Neural progenitor cell (in vitro differentiated cells): ENCODE measurements around the gene PVALEF. TPM values are rescaled to one million over a fixed set of nuclear protein-coding genes. Genes with fewer than 3 reads are reported as not detected.

Experiments used
- DNase-seq: peaks from one replicate; pipeline ENCODE4 v3.0.0-alpha.2; 2016; ENCODE audit warnings: low spot score
- H2AFZ ChIP-seq: fragments of 200-600 bp; sonication (generic); replicated peaks from 2 replicates; pipeline ENCODE4 v1.6.1; 2016; ENCODE audit warnings: antibody characterized with exemption
- H3F3A ChIP-seq: fragments of 200-600 bp; sonication (generic); 2 replicates; pipeline ENCODE4 v1.6.1; 2016; ENCODE audit warnings: antibody characterized with exemption, low read depth
- H3K27ac ChIP-seq: fragments of 200-600 bp; sonication (generic); 2 replicates; pipeline ENCODE4 v1.5.1; 2016; ENCODE audit warnings: mild to moderate bottlenecking
- H3K27me3 ChIP-seq: fragments of 200-600 bp; sonication (generic); 2 replicates; pipeline ENCODE4 v1.6.1; 2016; ENCODE audit warnings: mild to moderate bottlenecking, moderate library complexity
- H3K36me3 ChIP-seq: fragments of 200-600 bp; sonication (generic); 2 replicates; pipeline ENCODE4 v1.5.1; 2016
- H3K4me1 ChIP-seq: fragments of 200-600 bp; sonication (generic); 2 replicates; pipeline ENCODE4 v1.6.1; 2016; ENCODE audit warnings: mixed run types
- H3K4me2 ChIP-seq: fragments of 200-600 bp; sonication (generic); 2 replicates; pipeline ENCODE4 v1.6.1; 2016
- H3K4me3 ChIP-seq: fragments of 200-600 bp; sonication (generic); 2 replicates; pipeline ENCODE4 v1.5.1; 2016
- H3K79me2 ChIP-seq: fragments of 200-600 bp; sonication (generic); 2 replicates; pipeline ENCODE4 v1.6.1; 2016; ENCODE audit warnings: low read depth
- H3K9ac ChIP-seq: fragments of 200-600 bp; sonication (generic); 2 replicates; pipeline ENCODE4 v1.6.1; 2016
- H3K9me3 ChIP-seq: fragments of 200-600 bp; sonication (generic); 2 replicates; pipeline ENCODE4 v1.5.1; 2016; ENCODE audit warnings: low read depth
- H4K20me1 ChIP-seq: fragments of 200-600 bp; sonication (generic); 2 replicates; pipeline ENCODE4 v1.6.1; 2016; ENCODE audit warnings: low read depth
- H3K27ac Mint-ChIP-seq: 3 replicates; pipeline ENCODE4 v1.8.0; 2021; ENCODE audit warnings: mixed read lengths
- H3K27me3 Mint-ChIP-seq: 2 replicates; pipeline ENCODE4 v1.8.0; 2022; ENCODE audit warnings: low read depth, mild to moderate bottlenecking, inconsistent platforms, moderate library complexity, mixed read lengths; ENCODE audit not compliant: insufficient read depth
- H3K36me3 Mint-ChIP-seq: 3 replicates; pipeline ENCODE4 v1.8.0; 2021; ENCODE audit warnings: mixed read lengths
- H3K4me1 Mint-ChIP-seq: 3 replicates; pipeline ENCODE4 v1.8.0; 2021; ENCODE audit warnings: mixed read lengths
- H3K4me3 Mint-ChIP-seq: 3 replicates; pipeline ENCODE4 v1.8.0; 2021; ENCODE audit warnings: mild to moderate bottlenecking, moderate library complexity, mixed read lengths
- H3K9me3 Mint-ChIP-seq: 3 replicates; pipeline ENCODE4 v1.8.0; 2020; ENCODE audit warnings: mixed read lengths
- EZH2 ChIP-seq: fragments of 200-600 bp; sonication (generic); IDR thresholded peaks from 2 replicates; pipeline ENCODE4 v1.6.1; 2017; ENCODE audit warnings: antibody characterized with exemption, mild to moderate bottlenecking, moderate library complexity
- EZH2phosphoT487 ChIP-seq: fragments of 200-600 bp; sonication (generic); IDR thresholded peaks from 2 replicates; pipeline ENCODE4 v1.6.1; 2017; ENCODE audit warnings: antibody characterized with exemption
- total RNA-seq: library from RNA; depleted of rRNA; stranded (reverse); fragments of >200 nt; gene quantifications from 2 replicates; pipeline ENCODE4 v1.2.3, GENCODE V29; 2015; ENCODE audit warnings: low replicate concordance
- TF ChIP-seq, protein P1 (sequence below): fragments of 200-600 bp; sonication (generic); IDR thresholded peaks from 2 replicates; pipeline ENCODE4 v1.5.1; 2017; ENCODE audit warnings: antibody characterized with exemption, mild to moderate bottlenecking

The PVALEF gene
- total RNA-seq, 1 donor from 2014 or later = not detected

DNA sequence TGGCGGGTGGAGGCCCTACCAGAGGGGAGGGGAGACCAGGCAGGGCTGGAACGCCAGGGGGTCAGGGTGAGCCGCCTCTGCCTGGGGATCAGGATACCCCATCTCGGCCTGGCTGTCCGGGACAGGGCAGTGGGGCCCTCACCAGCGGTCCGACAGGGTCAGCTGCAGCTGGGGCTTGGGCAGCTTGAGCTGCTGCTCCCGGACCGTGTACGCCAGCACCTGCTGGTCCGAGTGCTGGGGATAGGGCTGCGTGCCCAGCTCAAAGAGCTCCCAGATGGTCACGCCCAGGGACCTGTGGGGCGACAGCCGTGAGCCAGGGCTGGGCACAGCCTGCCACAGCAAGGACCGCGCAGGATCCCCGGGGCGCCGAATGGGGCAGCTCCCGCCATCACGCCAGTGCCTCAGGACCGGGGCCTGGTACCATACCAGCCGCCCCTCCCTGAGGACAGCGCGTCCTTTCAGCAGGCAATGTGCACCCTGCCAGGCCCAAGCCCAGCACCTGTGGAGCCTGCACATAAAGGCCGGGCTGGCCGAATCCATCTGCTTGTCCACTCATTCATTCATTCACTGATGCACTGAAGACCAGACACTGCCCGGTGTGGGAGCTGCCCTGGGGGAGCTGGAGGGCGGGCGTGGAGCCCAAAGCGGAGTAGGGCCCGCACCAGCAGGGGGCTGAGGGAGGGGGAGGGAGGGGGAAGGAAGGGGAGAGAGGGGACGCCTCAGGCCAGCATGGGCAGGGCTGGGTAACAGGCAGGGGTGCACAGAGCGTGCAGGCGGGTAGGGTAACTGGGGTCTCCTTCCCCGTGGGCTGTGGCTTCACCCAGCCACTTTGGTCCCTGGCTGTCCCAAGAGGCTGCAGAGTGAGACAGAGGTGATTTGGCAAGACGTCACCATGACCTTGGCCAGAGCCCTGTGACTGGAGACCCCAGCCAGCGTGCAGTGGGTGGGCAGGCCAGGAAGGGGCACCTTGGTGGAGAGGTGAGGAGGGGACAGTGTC is 42.0 kb upstream of the PVALEF start:
- H3K79me2 ChIP-seq = no peaks in the 10 kb centered on the region
- Mint-ChIP-seq H3K27ac (no peak overlapping the region), H3K4me3 (no peak overlapping the region), H3K9me3 (no peaks in the 10 kb centered on the region), H3K27me3 (peaks cover 2% of the 10 kb centered on the region), H3K4me1 (peaks cover 2% of the 10 kb centered on the region), H3K36me3 (no peaks in the 10 kb centered on the region)
- no peak overlapping the region for H3K27ac ChIP-seq
- H3K4me1 ChIP-seq = no peaks in the 10 kb centered on the region
- peaks cover 11% of the 10 kb centered on the region for H3K27me3 ChIP-seq
- DNase-seq = no peak
- no peak overlapping the region for H3K9ac ChIP-seq
- no peaks in the 10 kb centered on the region for H3K36me3 ChIP-seq
- TF ChIP-seq, protein P1, sequence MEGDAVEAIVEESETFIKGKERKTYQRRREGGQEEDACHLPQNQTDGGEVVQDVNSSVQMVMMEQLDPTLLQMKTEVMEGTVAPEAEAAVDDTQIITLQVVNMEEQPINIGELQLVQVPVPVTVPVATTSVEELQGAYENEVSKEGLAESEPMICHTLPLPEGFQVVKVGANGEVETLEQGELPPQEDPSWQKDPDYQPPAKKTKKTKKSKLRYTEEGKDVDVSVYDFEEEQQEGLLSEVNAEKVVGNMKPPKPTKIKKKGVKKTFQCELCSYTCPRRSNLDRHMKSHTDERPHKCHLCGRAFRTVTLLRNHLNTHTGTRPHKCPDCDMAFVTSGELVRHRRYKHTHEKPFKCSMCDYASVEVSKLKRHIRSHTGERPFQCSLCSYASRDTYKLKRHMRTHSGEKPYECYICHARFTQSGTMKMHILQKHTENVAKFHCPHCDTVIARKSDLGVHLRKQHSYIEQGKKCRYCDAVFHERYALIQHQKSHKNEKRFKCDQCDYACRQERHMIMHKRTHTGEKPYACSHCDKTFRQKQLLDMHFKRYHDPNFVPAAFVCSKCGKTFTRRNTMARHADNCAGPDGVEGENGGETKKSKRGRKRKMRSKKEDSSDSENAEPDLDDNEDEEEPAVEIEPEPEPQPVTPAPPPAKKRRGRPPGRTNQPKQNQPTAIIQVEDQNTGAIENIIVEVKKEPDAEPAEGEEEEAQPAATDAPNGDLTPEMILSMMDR = no peak
- TF ChIP-seq EZH2 (no peak), EZH2phosphoT487 (no peak)
- no peak overlapping the region for H3K4me2 ChIP-seq
- peaks cover 10% of the 10 kb centered on the region for H3F3A ChIP-seq
- no peak overlapping the region for H3K4me3 ChIP-seq
- H2AFZ ChIP-seq = no peak overlapping the region
- no peaks in the 10 kb centered on the region for H3K9me3 ChIP-seq
- peaks cover 4% of the 10 kb centered on the region for H4K20me1 ChIP-seq

DNA sequence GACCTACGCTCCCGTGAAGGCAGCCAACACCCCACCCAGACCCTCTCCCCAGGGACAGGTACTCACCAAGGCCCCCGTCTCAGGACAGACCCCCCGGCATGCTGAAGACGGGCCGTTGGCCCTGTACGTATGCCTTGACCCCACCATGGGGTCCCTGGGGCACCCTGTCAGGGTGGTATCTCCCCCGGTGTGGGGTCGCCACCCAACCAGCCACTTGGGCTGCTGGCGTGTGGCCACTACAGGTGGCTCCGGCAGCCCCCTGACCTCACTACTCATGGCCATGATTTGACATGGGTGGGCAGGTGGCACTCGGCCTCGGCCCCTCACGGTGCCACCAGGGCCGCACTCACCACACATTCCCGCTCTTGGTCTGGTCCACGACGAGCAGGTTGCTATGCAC is 40.9 kb upstream of the PVALEF start:
- Histone ChIP-seq H3F3A (peaks cover 10% of the 10 kb centered on the region), H4K20me1 (no peaks in the 10 kb centered on the region), H3K4me1 (peaks cover 1% of the 10 kb centered on the region), H3K27me3 (peaks cover under 1% of the 10 kb centered on the region), H3K27ac (no peak overlapping the region), H3K4me2 (no peak overlapping the region), H3K79me2 (no peaks in the 10 kb centered on the region), H3K36me3 (no peaks in the 10 kb centered on the region), H3K9me3 (no peaks in the 10 kb centered on the region), H3K4me3 (no peak overlapping the region), H3K9ac (no peak overlapping the region), H2AFZ (no peak overlapping the region)
- H3K4me3 Mint-ChIP-seq = no peak overlapping the region
- H3K36me3 Mint-ChIP-seq = no peaks in the 10 kb centered on the region
- H3K27ac Mint-ChIP-seq = no peak overlapping the region
- no peaks in the 10 kb centered on the region for H3K9me3 Mint-ChIP-seq
- H3K27me3 Mint-ChIP-seq = no peaks in the 10 kb centered on the region
- no peak for DNase-seq
- peaks cover 3% of the 10 kb centered on the region for H3K4me1 Mint-ChIP-seq
- TF ChIP-seq EZH2 (no peak), EZH2phosphoT487 (no peak)
- TF ChIP-seq, protein P1 = no peak

DNA sequence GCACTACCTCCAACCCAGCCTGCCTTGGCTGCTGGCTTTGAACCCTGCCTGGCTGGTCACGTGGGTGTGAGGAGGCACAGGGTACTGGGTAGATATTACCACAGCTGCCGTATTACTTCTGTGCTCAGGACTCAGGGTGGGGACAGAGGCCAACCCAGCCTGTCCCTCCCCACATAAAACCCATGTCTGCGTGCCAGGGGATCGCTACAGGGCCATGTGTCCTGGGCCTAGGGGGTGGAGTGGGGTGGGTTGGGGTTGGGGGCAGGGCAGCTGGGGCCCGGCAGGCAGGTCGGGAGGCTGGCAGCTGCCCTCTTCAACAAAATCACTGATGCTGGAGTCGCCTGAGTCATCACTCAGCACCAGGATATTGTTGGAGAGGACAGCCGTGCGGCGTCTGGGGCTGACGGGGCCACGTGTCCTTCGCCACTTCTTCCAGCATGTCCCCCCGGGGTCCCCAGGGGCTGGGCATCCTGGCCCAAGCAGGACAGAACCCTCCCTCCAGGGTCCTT is 39.7 kb upstream of the PVALEF start:
- Mint-ChIP-seq H3K36me3 (no peaks in the 10 kb centered on the region), H3K4me1 (peaks cover 5% of the 10 kb centered on the region), H3K27ac (no peak overlapping the region), H3K9me3 (no peaks in the 10 kb centered on the region), H3K27me3 (no peaks in the 10 kb centered on the region), H3K4me3 (no peak overlapping the region)
- Histone ChIP-seq H2AFZ (no peak overlapping the region), H4K20me1 (no peaks in the 10 kb centered on the region), H3K36me3 (no peaks in the 10 kb centered on the region), H3F3A (peaks cover under 1% of the 10 kb centered on the region), H3K4me2 (no peak overlapping the region), H3K4me3 (no peak overlapping the region), H3K27me3 (no peaks in the 10 kb centered on the region), H3K27ac (no peak overlapping the region), H3K9ac (no peak overlapping the region), H3K9me3 (no peaks in the 10 kb centered on the region), H3K4me1 (peaks cover 14% of the 10 kb centered on the region), H3K79me2 (no peaks in the 10 kb centered on the region)
- DNase-seq = no peak
- TF ChIP-seq, protein P1 = no peak
- no peak for TF ChIP-seq EZH2phosphoT487
